A673 (cell line): ENCODE data around the gene IFI44. TPM values are rescaled to one million over a fixed set of nuclear protein-coding genes. Genes with fewer than 3 reads are reported as not detected.
A peak's percentile ranks its signal among the peaks of the same experiment; 100 is the strongest.

Experiments
- BruUV-seq: library from RNA; stranded (reverse); fragments of 400-500 nt; replicated peaks from 2 replicates; lab custom pipeline; 2021; lab: Mats Ljungman, UMichigan
- CTCF ChIA-PET: fragments of 300-600 bp; sonication (Branson Sonifier 250); formaldehyde crosslinking; loops from one replicate; lab custom pipeline; 2022; ENCODE audit warnings: antibody characterized with exemption; lab: Charles Lee
- POLR2A ChIA-PET: fragments of 300-600 bp; sonication (Branson Sonifier 250); formaldehyde crosslinking; loops from one replicate; lab custom pipeline; 2022; ENCODE audit warnings: antibody characterized with exemption; ENCODE audit not compliant: low non-redundant PET; lab: Charles Lee
- DNase-seq: peaks from one replicate; pipeline ENCODE4 v3.0.0-alpha.2; 2015; ENCODE audit warnings: low spot score
- H3K27ac ChIP-seq: fragments of 200-600 bp; sonication (generic); 2 replicates; pipeline ENCODE4 v1.5.1; 2016; ENCODE audit warnings: mixed run types, low read depth, mild to moderate bottlenecking, mixed read lengths, antibody characterized with exemption, low read length; ENCODE audit not compliant: poor library complexity, severe bottlenecking
- H3K27me3 ChIP-seq: fragments of 200-600 bp; sonication (generic); replicated peaks from 2 replicates; pipeline ENCODE4 v1.6.1; 2017; ENCODE audit warnings: mixed run types, low read depth, mild to moderate bottlenecking, mixed read lengths, antibody characterized with exemption, low read length; ENCODE audit not compliant: insufficient read depth, poor library complexity
- H3K36me3 ChIP-seq: fragments of 200-600 bp; sonication (generic); 2 replicates; pipeline ENCODE4 v1.6.1; 2016; ENCODE audit warnings: mixed run types, mild to moderate bottlenecking, mixed read lengths, antibody characterized with exemption, low read length; ENCODE audit not compliant: insufficient read depth, poor library complexity, severe bottlenecking
- H3K4me1 ChIP-seq: fragments of 200-600 bp; sonication (generic); 2 replicates; pipeline ENCODE4 v1.6.1; 2017; ENCODE audit warnings: mixed run types, mild to moderate bottlenecking, mixed read lengths, antibody characterized with exemption, low read length; ENCODE audit not compliant: insufficient read depth, poor library complexity, severe bottlenecking
- H3K4me3 ChIP-seq: fragments of 200-600 bp; sonication (generic); 2 replicates; pipeline ENCODE4 v1.5.1; 2016; ENCODE audit warnings: low read depth, mixed run types, mild to moderate bottlenecking, mixed read lengths, low read length; ENCODE audit not compliant: poor library complexity, severe bottlenecking
- H3K9me3 ChIP-seq: fragments of 200-600 bp; sonication (generic); 2 replicates; pipeline ENCODE4 v1.6.1; 2016; ENCODE audit warnings: mixed run types, low read depth, mild to moderate bottlenecking, mixed read lengths, antibody characterized with exemption, low read length; ENCODE audit not compliant: poor library complexity, severe bottlenecking
- CTCF ChIP-seq: fragments of 300-800, 200-600 bp; sonication (generic); conservative IDR thresholded peaks from 2 replicates; pipeline ENCODE4 v1.5.1; 2017; ENCODE audit warnings: low read depth, mild to moderate bottlenecking, antibody characterized with exemption, low read length, moderate library complexity, mixed read lengths
- EZH2 ChIP-seq: fragments of 200-600 bp; sonication (generic); IDR thresholded peaks from 2 replicates; pipeline ENCODE4 v1.6.1; 2017; ENCODE audit warnings: borderline replicate concordance, low read depth, mild to moderate bottlenecking, mixed read lengths, antibody characterized with exemption, low read length; ENCODE audit not compliant: poor library complexity, severe bottlenecking
- intact Hi-C: fragments of 100-400 bp; cut with micrococcal nuclease; formaldehyde crosslinking; loops from one replicate; pipeline ENCODE4 v1.10.0; 2022; ENCODE audit not compliant: unreplicated experiment
- total RNA-seq: library from RNA; stranded (reverse); gene quantifications from 2 replicates; pipeline ENCODE4 v1.2.3, GENCODE V29; 2021

IFI44 gene
- total RNA-seq, 1 experiment from 2014 or later, result 29.0 TPM

- no peak for DNase-seq
- CTCF ChIA-PET, result no interaction called here
- Histone ChIP-seq H3K4me1 (no peaks in the 10 kb centered on the region), H3K9me3 (peaks cover 6% of the 10 kb centered on the region), H3K27ac (no peak overlapping the region), H3K27me3 (no peaks in the 10 kb centered on the region), H3K36me3 (no peaks in the 10 kb centered on the region), H3K4me3 (no peak overlapping the region)
- intact Hi-C loops, result no loop called here
- BruUV-seq, result no TSS peak
- TF ChIP-seq CTCF (no peak), EZH2 (no peak)
- POLR2A ChIA-PET, result no interaction called here
These were observed 8.1 kb upstream of the IFI44 start for GRCh38 chr1:78641558-78641957.

GRCh38 chr1:78645723-78646122 lies 3.9 kb upstream of the IFI44 start:
- ChIA-PET CTCF (no interaction called here), POLR2A (no interaction called here)
- peaks cover 13% of the 10 kb centered on the region for H3K9me3 ChIP-seq
- H3K4me1 ChIP-seq, result peaks cover 9% of the 10 kb centered on the region
- no peak overlapping the region for H3K4me3 ChIP-seq
- TF ChIP-seq EZH2, result no peak
- no peak for TF ChIP-seq CTCF
- H3K27ac ChIP-seq, result no peak overlapping the region
- intact Hi-C loops, result no loop called here
- H3K27me3 ChIP-seq, result no peaks in the 10 kb centered on the region
- BruUV-seq, result no TSS peak
- DNase-seq, result peak; percentile 13
- no peaks in the 10 kb centered on the region for H3K36me3 ChIP-seq

- no TSS peak for BruUV-seq
These were observed 2.4 kb upstream of the IFI44 start for GRCh38 chr1:78647238-78647637.

More at GRCh38 chr1:78647238-78647637, 2.4 kb upstream of the IFI44 start:
- POLR2A ChIA-PET, result no interaction called here
- no peak for TF ChIP-seq EZH2
- TF ChIP-seq CTCF, result no peak
- no peak for DNase-seq
- CTCF ChIA-PET, result no interaction called here
- peaks cover 13% of the 10 kb centered on the region for H3K9me3 ChIP-seq
- peaks cover 9% of the 10 kb centered on the region for H3K4me1 ChIP-seq
- H3K27me3 ChIP-seq, result no peaks in the 10 kb centered on the region
- intact Hi-C loops, result no loop called here
- no peak overlapping the region for H3K27ac ChIP-seq
- no peak overlapping the region for H3K4me3 ChIP-seq
- no peaks in the 10 kb centered on the region for H3K36me3 ChIP-seq
